PFSK-1 (cell line): ENCODE data around the gene SORD.

Source experiments
- POLR2AphosphoS5 ChIP-seq: IDR thresholded peaks from 2 replicates; pipeline ENCODE4 v1.6.1; 2012; ENCODE audit warnings: low read depth, mild to moderate bottlenecking, control low read depth, low read length, moderate library complexity
- TF ChIP-seq, protein P1 (sequence below), 2 experiments: IDR thresholded peaks; 2 replicates each; pipeline versions ENCODE4 v1.6.1 to v1.8.0; 2011 to 2012; ENCODE audit warnings: low read depth in 2 of 2, low read length in 2 of 2, control low read depth in 1 of 2, inconsistent platforms in 1 of 2, mild to moderate bottlenecking in 1 of 2, moderate library complexity in 1 of 2; ENCODE audit not compliant: insufficient read depth in 1 of 2

DNA sequence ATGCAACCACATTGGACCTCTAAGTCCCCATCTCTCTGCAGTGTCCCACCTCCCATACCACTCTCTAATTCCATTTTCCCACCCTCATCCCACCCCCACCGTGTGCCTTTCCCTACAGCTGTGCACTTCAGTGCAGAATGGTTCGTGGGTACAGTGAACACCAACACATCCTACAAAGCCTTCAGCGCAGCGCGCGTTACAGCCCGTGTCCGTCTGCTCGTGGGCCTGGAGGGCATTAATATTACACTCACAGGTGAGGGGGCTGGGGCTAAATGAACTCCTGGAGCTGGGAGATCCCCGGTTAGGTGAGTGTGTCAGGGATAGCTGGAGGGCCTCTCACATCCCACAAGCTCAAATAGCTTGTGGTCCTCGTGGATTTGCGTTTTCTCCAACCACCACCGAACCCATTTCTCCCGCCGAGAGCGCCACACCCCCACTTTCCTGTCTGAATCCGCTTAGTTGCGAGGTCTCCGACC is 93.0 kb downstream of the SORD start:
- TF ChIP-seq, protein P1, sequence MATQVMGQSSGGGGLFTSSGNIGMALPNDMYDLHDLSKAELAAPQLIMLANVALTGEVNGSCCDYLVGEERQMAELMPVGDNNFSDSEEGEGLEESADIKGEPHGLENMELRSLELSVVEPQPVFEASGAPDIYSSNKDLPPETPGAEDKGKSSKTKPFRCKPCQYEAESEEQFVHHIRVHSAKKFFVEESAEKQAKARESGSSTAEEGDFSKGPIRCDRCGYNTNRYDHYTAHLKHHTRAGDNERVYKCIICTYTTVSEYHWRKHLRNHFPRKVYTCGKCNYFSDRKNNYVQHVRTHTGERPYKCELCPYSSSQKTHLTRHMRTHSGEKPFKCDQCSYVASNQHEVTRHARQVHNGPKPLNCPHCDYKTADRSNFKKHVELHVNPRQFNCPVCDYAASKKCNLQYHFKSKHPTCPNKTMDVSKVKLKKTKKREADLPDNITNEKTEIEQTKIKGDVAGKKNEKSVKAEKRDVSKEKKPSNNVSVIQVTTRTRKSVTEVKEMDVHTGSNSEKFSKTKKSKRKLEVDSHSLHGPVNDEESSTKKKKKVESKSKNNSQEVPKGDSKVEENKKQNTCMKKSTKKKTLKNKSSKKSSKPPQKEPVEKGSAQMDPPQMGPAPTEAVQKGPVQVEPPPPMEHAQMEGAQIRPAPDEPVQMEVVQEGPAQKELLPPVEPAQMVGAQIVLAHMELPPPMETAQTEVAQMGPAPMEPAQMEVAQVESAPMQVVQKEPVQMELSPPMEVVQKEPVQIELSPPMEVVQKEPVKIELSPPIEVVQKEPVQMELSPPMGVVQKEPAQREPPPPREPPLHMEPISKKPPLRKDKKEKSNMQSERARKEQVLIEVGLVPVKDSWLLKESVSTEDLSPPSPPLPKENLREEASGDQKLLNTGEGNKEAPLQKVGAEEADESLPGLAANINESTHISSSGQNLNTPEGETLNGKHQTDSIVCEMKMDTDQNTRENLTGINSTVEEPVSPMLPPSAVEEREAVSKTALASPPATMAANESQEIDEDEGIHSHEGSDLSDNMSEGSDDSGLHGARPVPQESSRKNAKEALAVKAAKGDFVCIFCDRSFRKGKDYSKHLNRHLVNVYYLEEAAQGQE (IDR thresholded peaks at IDR 0.05; ENCODE audit: insufficient read depth in 1 of 2, low read depth in 2 of 2, low read length in 2 of 2): no peak
- no peak for TF ChIP-seq POLR2AphosphoS5
